GM23338 (cell line): ENCODE measurements around the gene FCHSD1. TPM values are rescaled to one million over a fixed set of nuclear protein-coding genes. Genes with fewer than 3 reads are reported as not detected.

Source experiments
- ATAC-seq: fragments of 200-7000 bp; cut with Tn5 transposase; 3 replicates; pipeline ENCODE4 v1.9.1; 2020
- DNase-seq: peaks from one replicate; pipeline ENCODE4 v3.0.0-alpha.2; 2015; ENCODE audit warnings: low spot score
- H2AFZ ChIP-seq: fragments of 200-600 bp; sonication (generic); 2 replicates; pipeline ENCODE4 v1.8.0; 2016; ENCODE audit warnings: antibody characterized with exemption, mild to moderate bottlenecking, moderate library complexity
- H3F3A ChIP-seq: fragments of 200-600 bp; sonication (generic); replicated peaks from 2 replicates; pipeline ENCODE4 v1.8.0; 2017; ENCODE audit warnings: antibody characterized with exemption, mixed run types, low read depth
- H3K27ac ChIP-seq: fragments of 200-600 bp; sonication (generic); 2 replicates; pipeline ENCODE4 v1.6.1; 2016; ENCODE audit warnings: low read depth
- H3K27me3 ChIP-seq: fragments of 200-600 bp; sonication (generic); 2 replicates; pipeline ENCODE4 v1.8.0; 2016; ENCODE audit warnings: mild to moderate bottlenecking, mixed run types, moderate library complexity; ENCODE audit not compliant: insufficient read depth
- H3K36me3 ChIP-seq: fragments of 200-600 bp; sonication (generic); 2 replicates; pipeline ENCODE4 v1.8.0; 2016; ENCODE audit warnings: mild to moderate bottlenecking; ENCODE audit not compliant: insufficient read depth
- H3K4me1 ChIP-seq: fragments of 200-600 bp; sonication (generic); 2 replicates; pipeline ENCODE4 v1.8.0; 2016; ENCODE audit warnings: mild to moderate bottlenecking, moderate library complexity; ENCODE audit not compliant: insufficient read depth
- H3K4me2 ChIP-seq: fragments of 200-600 bp; sonication (generic); 2 replicates; pipeline ENCODE4 v1.7.1; 2017; ENCODE audit warnings: mixed run types
- H3K4me3 ChIP-seq: fragments of 200-600 bp; sonication (generic); 2 replicates; pipeline ENCODE4 v1.6.1; 2016; ENCODE audit warnings: mixed run types
- H3K79me2 ChIP-seq: fragments of 200-600 bp; sonication (generic); replicated peaks from 2 replicates; pipeline ENCODE4 v1.8.0; 2017; ENCODE audit warnings: mild to moderate bottlenecking; ENCODE audit not compliant: insufficient read depth
- H3K9me2 ChIP-seq: fragments of 200-600 bp; sonication (generic); 2 replicates; pipeline ENCODE4 v1.8.0; 2017; ENCODE audit not compliant: insufficient read depth
- H4K20me1 ChIP-seq: fragments of 200-600 bp; sonication (generic); replicated peaks from 2 replicates; pipeline ENCODE4 v1.8.0; 2017; ENCODE audit warnings: mild to moderate bottlenecking; ENCODE audit not compliant: insufficient read depth
- H3K27ac Mint-ChIP-seq: 2 replicates; pipeline ENCODE4 v1.8.0; 2020; ENCODE audit warnings: inconsistent platforms, mild to moderate bottlenecking, moderate library complexity, mixed read lengths
- H3K27me3 Mint-ChIP-seq: 3 replicates; pipeline ENCODE4 v1.8.0; 2022; ENCODE audit warnings: low read depth, mild to moderate bottlenecking, moderate library complexity, mixed read lengths, inconsistent platforms; ENCODE audit not compliant: insufficient read depth, poor library complexity
- H3K36me3 Mint-ChIP-seq: 3 replicates; pipeline ENCODE4 v1.8.0; 2021; ENCODE audit warnings: low read depth, mild to moderate bottlenecking, inconsistent platforms, moderate library complexity, mixed read lengths
- H3K4me1 Mint-ChIP-seq: 3 replicates; pipeline ENCODE4 v1.8.0; 2020; ENCODE audit warnings: mild to moderate bottlenecking, inconsistent platforms, mixed read lengths
- H3K4me3 Mint-ChIP-seq: 3 replicates; pipeline ENCODE4 v1.8.0; 2021; ENCODE audit warnings: moderate library complexity, mild to moderate bottlenecking, inconsistent platforms, mixed read lengths
- H3K9me3 Mint-ChIP-seq: 3 replicates; pipeline ENCODE4 v1.8.0; 2020; ENCODE audit warnings: moderate library complexity, mild to moderate bottlenecking, inconsistent platforms, mixed read lengths
- CREB1 ChIP-seq: fragments of 250-450 bp; sonication (Bioruptor Pico); IDR thresholded peaks from 2 replicates; pipeline ENCODE4 v1.5.0; 2020; ENCODE audit warnings: low read depth, mild to moderate bottlenecking, moderate library complexity
- CTCF ChIP-seq, 2 experiments: fragments of 200-600 bp in 1 of 2; sonication (generic) in 1 of 2; conservative IDR thresholded peaks; 2 replicates each; pipeline versions ENCODE4 v1.5.1 to v1.6.1; 2016 to 2017; ENCODE audit warnings: antibody characterized with exemption in 2 of 2, low read depth in 2 of 2, mild to moderate bottlenecking in 2 of 2, moderate library complexity in 1 of 2
- EZH2 ChIP-seq: fragments of 200-600 bp; sonication (generic); IDR thresholded peaks from one replicate; pipeline ENCODE4 v1.8.0; 2017; ENCODE audit warnings: antibody characterized with exemption, mild to moderate bottlenecking, low read depth; ENCODE audit not compliant: unreplicated experiment
- EZH2phosphoT487 ChIP-seq: fragments of 200-600 bp; sonication (generic); IDR thresholded peaks from one replicate; pipeline ENCODE4 v1.8.1; 2018; ENCODE audit warnings: antibody characterized with exemption; ENCODE audit not compliant: unreplicated experiment
- JUNB ChIP-seq: IDR thresholded peaks from one replicate; pipeline ENCODE4 v1.6.1; 2016; ENCODE audit warnings: antibody characterized with exemption; ENCODE audit not compliant: unreplicated experiment
- NANOG ChIP-seq: IDR thresholded peaks from 2 replicates; pipeline ENCODE4 v1.6.1; 2016; ENCODE audit warnings: antibody characterized with exemption, borderline replicate concordance
- POLR2AphosphoS5 ChIP-seq: IDR thresholded peaks from 2 replicates; pipeline ENCODE4 v1.6.1; 2016; ENCODE audit warnings: antibody characterized with exemption, low read depth
- REST ChIP-seq: IDR thresholded peaks from one replicate; pipeline ENCODE4 v1.6.1; 2018; ENCODE audit warnings: antibody characterized with exemption; ENCODE audit not compliant: unreplicated experiment
- STAT1 ChIP-seq: IDR thresholded peaks from one replicate; pipeline ENCODE4 v1.6.1; 2016; ENCODE audit warnings: antibody characterized with exemption; ENCODE audit not compliant: unreplicated experiment
- polyA plus RNA-seq: library from polyadenylated mRNA; unstranded; fragments of >200 nt; fragmentation: Nextera tagmentation; extraction: Ambion mirVana; gene quantifications from 2 replicates; pipeline ENCODE4 v1.2.1, GENCODE V29; 2016
- total RNA-seq: library from RNA; depleted of rRNA; stranded (reverse); fragments of >200 nt; shearing (Covaris generic); gene quantifications from 2 replicates; pipeline ENCODE4 v1.2.3, GENCODE V29; 2014

FCHSD1 gene
- total and polyA plus RNA-seq, 2 experiments from 2014 or later: 24.7 to 46.6 TPM

- no peak for TF ChIP-seq CREB1 (CRISPR knock-in tag)
- no peak for TF ChIP-seq JUNB
- TF ChIP-seq STAT1: no peak
- TF ChIP-seq EZH2: no peak
- no peak for TF ChIP-seq REST
- no peak for TF ChIP-seq NANOG
- no peak for TF ChIP-seq EZH2phosphoT487
Measured at GRCh38 chr5:141683596-141684141, 32.5 kb upstream of the FCHSD1 start (continued).

- Histone ChIP-seq H2AFZ (peak within 1 kb of the TSS; percentile 93), H3K4me2 (peak within 1 kb of the TSS; percentile 93), H3F3A (peaks cover 22% of the 10 kb centered on the region), H3K36me3 (no peaks in the 10 kb centered on the region), H3K4me3 (peak within 1 kb of the TSS; percentile 82), H4K20me1 (no peaks in the 10 kb centered on the region), H3K27ac (peak within 1 kb of the TSS; percentile 96), H3K79me2 (peaks cover 13% of the 10 kb centered on the region; the same call in 1 of the 2 replicates), H3K27me3 (no peaks in the 10 kb centered on the region), H3K4me1 (peaks cover 26% of the 10 kb centered on the region), H3K9me2 (no peaks in the 10 kb centered on the region)
- H3K9me3 Mint-ChIP-seq: no peaks in the 10 kb centered on the region; the same call in 2 of the 3 replicates
- peaks cover 23% of the 10 kb centered on the region for H3K36me3 Mint-ChIP-seq
- ATAC-seq: peak; percentile 73
- TF ChIP-seq CTCF (conservative IDR thresholded peaks at IDR 0.05; ENCODE audit: low read depth in 2 of 2): no peak
- peak; percentile 56 for TF ChIP-seq POLR2AphosphoS5
- peak; percentile 85 for DNase-seq
- peak within 1 kb of the TSS; percentile 84 for H3K4me3 Mint-ChIP-seq
- peak within 1 kb of the TSS; percentile 85 for H3K27ac Mint-ChIP-seq
- peaks cover 46% of the 10 kb centered on the region for H3K4me1 Mint-ChIP-seq
- peaks cover 13% of the 10 kb centered on the region for H3K27me3 Mint-ChIP-seq
Measured at GRCh38 chr5:141681695-141682641, 30.8 kb upstream of the FCHSD1 start, which contains the start of gene ARAP3. TSS of gene ARAP3 (minus strand) at chr5:141682230. CDS start at chr5:141680486, 1,744 bp downstream.
